Left lung (tissue), 14 donors: ENCODE measurements around the gene MYL11. TPM values are rescaled to one million over a fixed set of nuclear protein-coding genes. Genes with fewer than 3 reads are reported as not detected.
"Not testable (repeated sequence)": the region's sequence is repeated elsewhere in the genome, so short reads cannot be mapped to it uniquely, and the experiment has no call there.

Experiments
- ATAC-seq: fragments of 200-7000 bp; cut with Tn5 transposase; one replicate; pipeline ENCODE4 v1.9.1; 2020; ENCODE audit warnings: moderate library complexity
- DNase-seq, 4 donors: peaks; one replicate each; pipeline ENCODE4 v3.0.0-alpha.2; 2013 to 2020
- H3K27ac ChIP-seq, 2 donors: fragments of 200-600 bp; sonication (generic) in 1 of 2; one replicate each; pipeline versions ENCODE4 v1.5.0 to v1.8.0; 2020 to 2021
- H3K27me3 ChIP-seq, 2 donors: fragments of 200-600 bp; sonication (generic) in 1 of 2; one replicate each; pipeline versions ENCODE4 v1.5.0 to v1.8.0; 2020 to 2021
- H3K36me3 ChIP-seq, 2 donors: fragments of 200-600 bp; sonication (generic) in 1 of 2; one replicate each; pipeline versions ENCODE4 v1.5.0 to v1.8.0; 2020 to 2021
- H3K4me1 ChIP-seq, 2 donors: fragments of 200-600 bp; one replicate each; pipeline ENCODE4 v1.8.0; 2021
- H3K4me3 ChIP-seq, 2 donors: fragments of 200-600 bp; sonication (generic) in 1 of 2; one replicate each; pipeline versions ENCODE4 v1.5.0 to v1.8.0; 2020 to 2021; ENCODE audit warnings: mild to moderate bottlenecking in 1 of 2
- H3K9me3 ChIP-seq, 2 donors: fragments of 200-600 bp; sonication (generic) in 1 of 2; one replicate each; pipeline versions ENCODE4 v1.5.0 to v1.8.0; 2020 to 2021
- CTCF ChIP-seq, 2 donors: fragments of 200-600 bp; sonication (generic) in 1 of 2; IDR thresholded peaks; one replicate each; pipeline versions ENCODE4 v1.5.0 to v1.8.0; 2021; ENCODE audit warnings: antibody characterized with exemption in 2 of 2
- intact Hi-C, 2 donors: fragments of 100-400 bp; cut with DNase I; formaldehyde crosslinking; loops; one replicate each; pipeline versions ENCODE4 v1.11.2 to v1.14.2; 2022
- long read RNA-seq, 12 donors: library from polyadenylated mRNA in 2 of 12; unstranded in 2 of 12; transcript quantifications; one replicate each; pipeline ENCODE4 v2.0.0 and lab custom pipeline, GENCODE V29; 2019 to 2026
- polyA plus RNA-seq, 6 donors: library from polyadenylated mRNA; unstranded; fragments of 120-200 nt; gene quantifications; one replicate each; pipeline ENCODE4 v1.2.1, GENCODE V29; 2013; ENCODE audit not compliant: insufficient read length in 6 of 6
- total RNA-seq, 2 donors: library from RNA; stranded (reverse); fragmentation: NEBNext Ultra II Directional; extraction: Animal tissue kit (Norgen Biotek cat#: 25700); gene quantifications; one replicate each; pipeline ENCODE4 v1.2.1, GENCODE V29; 2021
- donor health status: DM: no; HTN: yes; CAD: no.
- donor health status: DM: no; HTN: no; CAD: no.

The MYL11 gene
- total RNA-seq: 1 to 10 TPM in 1 of 2 donors, not detected in 1; 1.6 TPM
- polyA plus RNA-seq: under 1 TPM in 4 of 6 donors, not detected in 2; 0.27 to 0.87 (median 0.62) TPM
- long read RNA-seq, donor 1, partial matches to known transcripts: 0 of 2 reads
- long read RNA-seq, donor 1, other reads (novel, unspliced or antisense): 0 of 2 reads
- long read RNA-seq, donor 2: 0 reads
- long read RNA-seq, donor 3, partial matches to known transcripts: 0 of 1 reads
- long read RNA-seq, donor 3, other reads (novel, unspliced or antisense): 0 of 1 reads
- long read RNA-seq, donor 4, partial matches to known transcripts: 0 of 1 reads
- long read RNA-seq, donor 4, other reads (novel, unspliced or antisense): 0 of 1 reads
- long read RNA-seq, donor 5, partial matches to known transcripts: 0 of 2 reads
- long read RNA-seq, donor 5, other reads (novel, unspliced or antisense): 0 of 2 reads
- long read RNA-seq, donor 6, transcript MYLPF-201 (7 exons, 682 nt): major isoform, 29 of 30 reads
- long read RNA-seq, donor 6, partial matches to known transcripts: 0 of 30 reads
- long read RNA-seq, donor 6, other reads (novel, unspliced or antisense): 0 of 30 reads
- long read RNA-seq, donor 7, partial matches to known transcripts: 0 of 1 reads
- long read RNA-seq, donor 7, other reads (novel, unspliced or antisense): 0 of 1 reads
- long read RNA-seq, donor 8, transcript MYLPF-201 (7 exons, 682 nt): major isoform, 53 of 54 reads
- long read RNA-seq, donor 8, partial matches to known transcripts: 0 of 54 reads
- long read RNA-seq, donor 8, other reads (novel, unspliced or antisense): 0 of 54 reads
- long read RNA-seq, donor 9, transcript MYLPF-201 (7 exons, 682 nt): major isoform, 50 of 50 reads
- long read RNA-seq, donor 9, partial matches to known transcripts: 0 of 50 reads
- long read RNA-seq, donor 9, other reads (novel, unspliced or antisense): 0 of 50 reads
- long read RNA-seq, donor 10: 0 reads
- long read RNA-seq, donor 11: 0 reads
- long read RNA-seq, donor 12, transcript MYLPF-201 (7 exons, 682 nt): major isoform, 9 of 10 reads
- long read RNA-seq, donor 12, partial matches to known transcripts: 0 of 10 reads
- long read RNA-seq, donor 12, other reads (novel, unspliced or antisense): 0 of 10 reads

GRCh38 chr16:30374538-30374937, at the start of gene MYL11:
Gene MYL11, plus strand, starts transcription at chr16:30374802. Its CDS starts 56 bp downstream, at chr16:30374858.
- Histone ChIP-seq H3K4me3 (no peak within 1 kb of the TSS), H3K27me3 (no peaks in the 10 kb centered on the region), H3K4me1 (peaks cover 4 to 31% of the 10 kb centered on the region in 2 donors), H3K36me3 (no peaks in the 10 kb centered on the region), H3K9me3 (no peaks in the 10 kb centered on the region), H3K27ac (no peak within 1 kb of the TSS)
- intact Hi-C loops: no loop called here
- DNase-seq (no peak), ATAC-seq (no peak)
- TF ChIP-seq CTCF (IDR thresholded peaks at IDR 0.05): no peak

GRCh38 chr16:30334473-30334989, 40.1 kb upstream of the MYL11 start:
- H3K36me3 ChIP-seq, H3K27me3 ChIP-seq, H3K9me3 ChIP-seq, intact Hi-C loops: not testable (repeated sequence)
- Histone ChIP-seq H3K4me1 (peaks cover 0 to 20% of the 10 kb centered on the region in 2 donors), H3K4me3 (peak overlapping the region; percentile 62 to 63), H3K27ac (peak overlapping the region; percentile 88 to 97)
- ATAC-seq: peak; percentile 98
- peak; percentile 57 to 98 (median 86) for DNase-seq

- ATAC-seq (peak; percentile 97), DNase-seq (peak; percentile 67 to 97 (median 86))
- H3K36me3 ChIP-seq, intact Hi-C loops, H3K27me3 ChIP-seq, H3K9me3 ChIP-seq: not testable (repeated sequence)
- Histone ChIP-seq H3K27ac (peak overlapping the region; percentile 88 to 97), H3K4me1 (peaks cover 0 to 19% of the 10 kb centered on the region in 2 donors), H3K4me3 (peak overlapping the region; percentile 62 to 63)
Observed at GRCh38 chr16:30335028-30335597, 39.5 kb upstream of the MYL11 start.

- H3K4me3 ChIP-seq: peak overlapping the region; percentile 62 to 63
- no peaks in the 10 kb centered on the region for H3K9me3 ChIP-seq
- intact Hi-C loops: no loop called here
- peak overlapping the region; percentile 88 to 97 for H3K27ac ChIP-seq
- peaks cover 0 to 14% of the 10 kb centered on the region in 2 donors for H3K4me1 ChIP-seq
- ATAC-seq (peak; percentile 5), DNase-seq (peak in 1 of 4 donors; percentile 39)
- no peak for TF ChIP-seq CTCF (IDR thresholded peaks at IDR 0.05)
- no peaks in the 10 kb centered on the region for H3K36me3 ChIP-seq
- H3K27me3 ChIP-seq: no peaks in the 10 kb centered on the region
Observed at GRCh38 chr16:30335598-30336474, 38.8 kb upstream of the MYL11 start.

GRCh38 chr16:30337964-30338357, 36.6 kb upstream of the MYL11 start:
- H3K9me3 ChIP-seq, H3K27me3 ChIP-seq, H3K27ac ChIP-seq, DNase-seq, intact Hi-C loops, ATAC-seq, H3K4me3 ChIP-seq, H3K36me3 ChIP-seq: not testable (repeated sequence)
- H3K4me1 ChIP-seq: peaks cover 0 to 11% of the 10 kb centered on the region in 2 donors

- H3K36me3 ChIP-seq, H3K4me3 ChIP-seq, H3K27ac ChIP-seq, H3K9me3 ChIP-seq, ATAC-seq, DNase-seq, intact Hi-C loops, H3K4me1 ChIP-seq, H3K27me3 ChIP-seq: not testable (repeated sequence)
Observed at GRCh38 chr16:30338715-30339114, 35.9 kb upstream of the MYL11 start.
